ENCODE measurements around the gene CAMK4. TPM values are rescaled to one million over a fixed set of nuclear protein-coding genes. Genes with fewer than 3 reads are reported as not detected.

The CAMK4 gene
- total RNA-seq, 1 donor from 2014 or later: 3.8 TPM

- no peaks in the 10 kb centered on the region for H3K27me3 ChIP-seq (ENCODE audit: insufficient read depth, low read length)
- H3K4me1 ChIP-seq (ENCODE audit: insufficient read depth, low read length): no peaks in the 10 kb centered on the region
- no peaks in the 10 kb centered on the region for H4K20me1 ChIP-seq (ENCODE audit: insufficient read depth, low read length)
- H3K4me3 ChIP-seq (ENCODE audit: insufficient read depth, low read depth, low read length): no peak overlapping the region
- DNase-seq (ENCODE audit: low read depth) (no peak), FAIRE-seq (no peak)
- peaks cover 2% of the 10 kb centered on the region for H3K27me3 Mint-ChIP-seq (ENCODE audit: low read depth, unreplicated experiment)
- no peaks in the 10 kb centered on the region for H3K36me3 Mint-ChIP-seq (ENCODE audit: low read depth, unreplicated experiment)
- no peak overlapping the region for H3K27ac Mint-ChIP-seq (ENCODE audit: unreplicated experiment)
- H2AFZ ChIP-seq (ENCODE audit: low read depth, low read length): no peak overlapping the region
- H3K4me2 ChIP-seq (ENCODE audit: low read length): no peak overlapping the region
- H3K4me3 Mint-ChIP-seq (ENCODE audit: unreplicated experiment): no peak overlapping the region
- H3K36me3 ChIP-seq (ENCODE audit: insufficient read depth, low read length): no peaks in the 10 kb centered on the region
- no peaks in the 10 kb centered on the region for H3K79me2 ChIP-seq (ENCODE audit: insufficient read depth, low read length)
- no peak for TF ChIP-seq EZH2 (IDR thresholded peaks at IDR 0.05; ENCODE audit: insufficient read depth, low read length)
- TF ChIP-seq, protein P1, sequence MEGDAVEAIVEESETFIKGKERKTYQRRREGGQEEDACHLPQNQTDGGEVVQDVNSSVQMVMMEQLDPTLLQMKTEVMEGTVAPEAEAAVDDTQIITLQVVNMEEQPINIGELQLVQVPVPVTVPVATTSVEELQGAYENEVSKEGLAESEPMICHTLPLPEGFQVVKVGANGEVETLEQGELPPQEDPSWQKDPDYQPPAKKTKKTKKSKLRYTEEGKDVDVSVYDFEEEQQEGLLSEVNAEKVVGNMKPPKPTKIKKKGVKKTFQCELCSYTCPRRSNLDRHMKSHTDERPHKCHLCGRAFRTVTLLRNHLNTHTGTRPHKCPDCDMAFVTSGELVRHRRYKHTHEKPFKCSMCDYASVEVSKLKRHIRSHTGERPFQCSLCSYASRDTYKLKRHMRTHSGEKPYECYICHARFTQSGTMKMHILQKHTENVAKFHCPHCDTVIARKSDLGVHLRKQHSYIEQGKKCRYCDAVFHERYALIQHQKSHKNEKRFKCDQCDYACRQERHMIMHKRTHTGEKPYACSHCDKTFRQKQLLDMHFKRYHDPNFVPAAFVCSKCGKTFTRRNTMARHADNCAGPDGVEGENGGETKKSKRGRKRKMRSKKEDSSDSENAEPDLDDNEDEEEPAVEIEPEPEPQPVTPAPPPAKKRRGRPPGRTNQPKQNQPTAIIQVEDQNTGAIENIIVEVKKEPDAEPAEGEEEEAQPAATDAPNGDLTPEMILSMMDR (IDR thresholded peaks at IDR 0.05; ENCODE audit: insufficient read depth, low read depth, low read length): no peak
- no peaks in the 10 kb centered on the region for H3K4me1 Mint-ChIP-seq (ENCODE audit: low read depth, unreplicated experiment)
- no peak overlapping the region for H3K27ac ChIP-seq (ENCODE audit: low read depth, low read length)
- H3K9me3 Mint-ChIP-seq (ENCODE audit: unreplicated experiment): no peaks in the 10 kb centered on the region
- H3K9me3 ChIP-seq (ENCODE audit: insufficient read depth, low read depth, low read length): no peaks in the 10 kb centered on the region
- H3K9ac ChIP-seq (ENCODE audit: low read length): no peak overlapping the region
Measured at GRCh38 chr5:111211341-111211740, 12.8 kb upstream of the CAMK4 start.

DNA sequence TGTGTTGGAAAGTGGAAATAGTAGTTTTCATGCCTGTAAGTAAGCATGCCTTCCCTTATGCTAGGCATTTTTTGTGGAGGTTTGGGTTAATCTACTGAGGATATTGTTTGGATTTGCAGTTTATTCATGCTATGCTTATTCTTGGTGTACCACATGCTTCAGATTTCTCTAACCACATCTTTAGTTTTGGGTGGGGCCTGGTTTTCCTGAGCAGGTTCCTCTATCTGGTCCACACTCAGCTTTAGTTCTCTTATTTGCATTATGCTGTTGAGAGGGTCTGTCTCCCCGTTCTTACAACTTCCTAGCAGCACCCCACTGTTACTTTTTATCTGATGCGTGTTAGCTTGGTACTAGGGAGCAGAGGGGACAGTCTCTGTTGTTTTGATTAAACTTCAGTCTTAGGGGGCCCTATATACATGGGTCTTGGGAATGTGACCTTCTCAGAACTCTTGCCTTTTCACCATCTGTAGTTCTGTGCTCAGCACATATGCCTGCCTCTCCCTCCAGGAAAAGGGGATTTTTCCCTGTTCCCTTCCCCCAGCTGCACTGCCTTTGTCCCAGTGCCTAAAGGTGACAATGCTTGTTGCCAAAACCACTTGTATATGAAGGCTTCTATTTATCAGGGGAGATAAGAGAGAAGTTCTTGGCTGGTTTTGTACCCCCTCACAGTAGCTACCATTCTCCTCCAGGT, 10.0 kb upstream of the CAMK4 start:
- H3K27me3 ChIP-seq (ENCODE audit: insufficient read depth, low read length): no peaks in the 10 kb centered on the region
- TF ChIP-seq, protein P1 (IDR thresholded peaks at IDR 0.05; ENCODE audit: insufficient read depth, low read depth, low read length): no peak
- Mint-ChIP-seq H3K4me1 (ENCODE audit: low read depth, unreplicated experiment) (no peaks in the 10 kb centered on the region), H3K27ac (ENCODE audit: unreplicated experiment) (no peak overlapping the region), H3K9me3 (ENCODE audit: unreplicated experiment) (no peaks in the 10 kb centered on the region), H3K4me3 (ENCODE audit: unreplicated experiment) (no peak overlapping the region), H3K27me3 (ENCODE audit: low read depth, unreplicated experiment) (peaks cover 2% of the 10 kb centered on the region), H3K36me3 (ENCODE audit: low read depth, unreplicated experiment) (no peaks in the 10 kb centered on the region)
- FAIRE-seq (no peak), DNase-seq (ENCODE audit: low read depth) (no peak)
- no peak overlapping the region for H2AFZ ChIP-seq (ENCODE audit: low read depth, low read length)
- no peak overlapping the region for H3K9ac ChIP-seq (ENCODE audit: low read length)
- no peaks in the 10 kb centered on the region for H4K20me1 ChIP-seq (ENCODE audit: insufficient read depth, low read length)
- H3K27ac ChIP-seq (ENCODE audit: low read depth, low read length): no peak overlapping the region
- no peak overlapping the region for H3K4me2 ChIP-seq (ENCODE audit: low read length)
- no peaks in the 10 kb centered on the region for H3K36me3 ChIP-seq (ENCODE audit: insufficient read depth, low read length)
- no peaks in the 10 kb centered on the region for H3K9me3 ChIP-seq (ENCODE audit: insufficient read depth, low read depth, low read length)
- H3K79me2 ChIP-seq (ENCODE audit: insufficient read depth, low read length): no peaks in the 10 kb centered on the region
- H3K4me1 ChIP-seq (ENCODE audit: insufficient read depth, low read length): no peaks in the 10 kb centered on the region
- no peak overlapping the region for H3K4me3 ChIP-seq (ENCODE audit: insufficient read depth, low read depth, low read length)

- no peaks in the 10 kb centered on the region for H3K9me3 ChIP-seq (ENCODE audit: insufficient read depth, low read depth, low read length)
- H3K27ac ChIP-seq (ENCODE audit: low read depth, low read length): no peak overlapping the region
- Mint-ChIP-seq H3K9me3 (ENCODE audit: unreplicated experiment) (no peaks in the 10 kb centered on the region), H3K27me3 (ENCODE audit: low read depth, unreplicated experiment) (no peaks in the 10 kb centered on the region), H3K36me3 (ENCODE audit: low read depth, unreplicated experiment) (no peaks in the 10 kb centered on the region), H3K27ac (ENCODE audit: unreplicated experiment) (no peak overlapping the region), H3K4me1 (ENCODE audit: low read depth, unreplicated experiment) (no peaks in the 10 kb centered on the region), H3K4me3 (ENCODE audit: unreplicated experiment) (no peak overlapping the region)
- H3K36me3 ChIP-seq (ENCODE audit: insufficient read depth, low read length): no peaks in the 10 kb centered on the region
- no peak overlapping the region for H3K9ac ChIP-seq (ENCODE audit: low read length)
- no peaks in the 10 kb centered on the region for H4K20me1 ChIP-seq (ENCODE audit: insufficient read depth, low read length)
- no peaks in the 10 kb centered on the region for H3K79me2 ChIP-seq (ENCODE audit: insufficient read depth, low read length)
- no peaks in the 10 kb centered on the region for H3K4me1 ChIP-seq (ENCODE audit: insufficient read depth, low read length)
- no peaks in the 10 kb centered on the region for H3K27me3 ChIP-seq (ENCODE audit: insufficient read depth, low read length)
- DNase-seq (ENCODE audit: low read depth) (no peak), FAIRE-seq (no peak)
- H3K4me2 ChIP-seq (ENCODE audit: low read length): no peak overlapping the region
- TF ChIP-seq, protein P1 (IDR thresholded peaks at IDR 0.05; ENCODE audit: insufficient read depth, low read depth, low read length): no peak
- no peak for TF ChIP-seq EZH2 (IDR thresholded peaks at IDR 0.05; ENCODE audit: insufficient read depth, low read length)
- no peak overlapping the region for H2AFZ ChIP-seq (ENCODE audit: low read depth, low read length)
- no peak overlapping the region for H3K4me3 ChIP-seq (ENCODE audit: insufficient read depth, low read depth, low read length)
Measured at GRCh38 chr5:111215971-111216370, 8.2 kb upstream of the CAMK4 start.
